BE2C (cell line): Measurements from ENCODE around the gene ACE.

ENCODE experiments used
- DNase-seq: peaks from one replicate; pipeline ENCODE4 v3.0.0-alpha.2; 2020
- H3K27me3 ChIP-seq: fragments of 250-450 bp; sonication (Bioruptor Pico); 2 replicates; pipeline ENCODE4 v1.5.1; 2020; ENCODE audit warnings: mild to moderate bottlenecking
- H3K36me3 ChIP-seq: fragments of 250-450 bp; sonication (Bioruptor Pico); 2 replicates; pipeline ENCODE4 v1.5.1; 2020; ENCODE audit warnings: mild to moderate bottlenecking
- H3K4me1 ChIP-seq: fragments of 250-450 bp; sonication (Bioruptor Pico); 2 replicates; pipeline ENCODE4 v1.5.1; 2020
- H3K4me3 ChIP-seq: 2 replicates; pipeline ENCODE4 v1.5.1; 2011; ENCODE audit warnings: low read depth, low read length
- H3K9me3 ChIP-seq: fragments of 250-450 bp; sonication (Bioruptor Pico); 2 replicates; pipeline ENCODE4 v1.5.1; 2020
- TF ChIP-seq, protein P1 (sequence below): IDR thresholded peaks from 2 replicates; pipeline ENCODE4 v1.5.1; 2012; ENCODE audit warnings: mild to moderate bottlenecking, low read depth, low read length

Gene ACE

DNA sequence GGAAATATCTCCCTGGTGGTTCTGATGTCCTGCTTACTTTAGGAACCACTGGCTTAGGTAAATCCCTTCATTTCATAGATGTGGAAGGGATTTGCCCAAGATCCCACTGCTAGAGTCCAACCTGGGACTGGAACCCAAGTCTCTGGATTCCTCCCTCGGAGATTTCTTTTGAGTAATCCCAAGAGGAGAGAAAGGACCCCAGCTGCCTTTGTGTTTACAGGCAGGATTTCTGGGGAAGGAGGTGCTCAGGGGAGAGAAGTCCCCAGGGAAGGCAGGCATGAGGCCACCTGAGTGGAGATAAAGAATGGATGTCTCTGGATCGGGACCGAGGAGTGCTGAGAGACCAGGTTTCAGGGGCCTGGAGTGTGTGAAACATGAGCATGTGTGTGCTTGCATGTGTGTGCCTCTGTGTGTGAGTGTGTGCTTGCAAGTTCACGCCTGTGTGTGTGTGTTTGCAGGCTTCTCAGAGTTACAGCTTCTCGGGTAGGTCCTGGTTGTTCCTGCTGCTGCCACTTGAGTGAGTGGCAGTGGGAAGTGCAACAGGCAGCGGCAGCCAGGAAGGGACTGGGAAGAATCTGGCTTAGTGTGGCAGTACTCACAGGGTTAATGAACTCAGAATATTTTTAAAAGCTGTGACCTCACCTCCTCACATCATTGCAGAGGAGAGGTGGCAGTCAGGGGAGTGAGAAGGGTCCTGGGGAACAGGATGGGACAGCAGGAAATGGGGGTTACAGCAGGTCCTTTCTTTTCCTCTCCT, 48.5 kb downstream of the ACE start:
- peaks cover 7% of the 10 kb centered on the region for H3K4me1 ChIP-seq
- H3K36me3 ChIP-seq: no peaks in the 10 kb centered on the region
- no peak for DNase-seq
- H3K27me3 ChIP-seq: no peaks in the 10 kb centered on the region
- TF ChIP-seq, protein P1, sequence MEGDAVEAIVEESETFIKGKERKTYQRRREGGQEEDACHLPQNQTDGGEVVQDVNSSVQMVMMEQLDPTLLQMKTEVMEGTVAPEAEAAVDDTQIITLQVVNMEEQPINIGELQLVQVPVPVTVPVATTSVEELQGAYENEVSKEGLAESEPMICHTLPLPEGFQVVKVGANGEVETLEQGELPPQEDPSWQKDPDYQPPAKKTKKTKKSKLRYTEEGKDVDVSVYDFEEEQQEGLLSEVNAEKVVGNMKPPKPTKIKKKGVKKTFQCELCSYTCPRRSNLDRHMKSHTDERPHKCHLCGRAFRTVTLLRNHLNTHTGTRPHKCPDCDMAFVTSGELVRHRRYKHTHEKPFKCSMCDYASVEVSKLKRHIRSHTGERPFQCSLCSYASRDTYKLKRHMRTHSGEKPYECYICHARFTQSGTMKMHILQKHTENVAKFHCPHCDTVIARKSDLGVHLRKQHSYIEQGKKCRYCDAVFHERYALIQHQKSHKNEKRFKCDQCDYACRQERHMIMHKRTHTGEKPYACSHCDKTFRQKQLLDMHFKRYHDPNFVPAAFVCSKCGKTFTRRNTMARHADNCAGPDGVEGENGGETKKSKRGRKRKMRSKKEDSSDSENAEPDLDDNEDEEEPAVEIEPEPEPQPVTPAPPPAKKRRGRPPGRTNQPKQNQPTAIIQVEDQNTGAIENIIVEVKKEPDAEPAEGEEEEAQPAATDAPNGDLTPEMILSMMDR: no peak
- H3K4me3 ChIP-seq: no peak overlapping the region
- no peaks in the 10 kb centered on the region for H3K9me3 ChIP-seq

DNA sequence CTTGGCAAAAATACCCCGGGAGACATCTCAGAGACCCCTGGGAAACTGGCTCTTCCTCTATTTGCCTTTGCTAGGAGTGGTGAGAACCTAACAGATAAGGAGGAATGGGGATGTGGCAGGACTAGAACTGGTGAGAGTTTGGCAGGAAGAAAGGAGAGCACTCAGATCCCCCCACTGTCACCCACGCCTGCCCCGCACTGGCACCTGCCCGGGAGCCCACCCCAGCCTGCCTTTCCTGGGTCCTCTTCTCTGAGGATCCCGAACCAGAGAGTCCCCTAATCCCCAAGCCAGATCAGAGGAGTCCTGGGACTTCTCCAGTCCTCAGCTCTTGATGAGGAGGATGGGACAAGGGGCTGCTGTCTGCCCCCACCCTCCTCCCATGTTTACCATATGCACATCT, 50.0 kb downstream of the ACE start:
- DNase-seq: no peak
- TF ChIP-seq, protein P1: no peak
- no peak overlapping the region for H3K4me3 ChIP-seq
- H3K4me1 ChIP-seq: peaks cover 21% of the 10 kb centered on the region
- H3K27me3 ChIP-seq: no peaks in the 10 kb centered on the region
- H3K9me3 ChIP-seq: no peaks in the 10 kb centered on the region
- H3K36me3 ChIP-seq: no peaks in the 10 kb centered on the region

DNA sequence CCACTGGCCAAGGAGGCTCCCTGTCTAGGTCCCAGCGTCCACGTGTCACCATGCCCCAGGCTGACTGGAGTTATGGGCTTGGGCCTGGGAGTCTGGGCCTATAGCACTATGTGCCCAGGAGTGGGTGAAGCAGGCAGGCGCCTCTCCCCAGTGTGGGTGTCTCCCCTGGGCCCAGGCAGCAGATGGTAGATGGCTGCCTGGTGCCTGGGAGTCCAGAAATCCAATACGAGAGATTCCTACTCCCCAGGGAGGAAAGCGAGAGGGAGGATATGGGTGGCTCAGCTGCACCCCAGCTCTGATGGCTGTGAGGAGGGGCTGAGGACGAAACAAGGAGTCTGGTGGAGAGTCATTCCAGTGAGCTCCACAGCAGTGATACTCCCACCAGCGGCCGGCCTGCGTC, 51.3 kb downstream of the ACE start:
- H3K27me3 ChIP-seq: no peaks in the 10 kb centered on the region
- TF ChIP-seq, protein P1: no peak
- H3K36me3 ChIP-seq: no peaks in the 10 kb centered on the region
- DNase-seq: no peak
- no peak overlapping the region for H3K4me3 ChIP-seq
- no peaks in the 10 kb centered on the region for H3K9me3 ChIP-seq
- peaks cover 21% of the 10 kb centered on the region for H3K4me1 ChIP-seq

DNA sequence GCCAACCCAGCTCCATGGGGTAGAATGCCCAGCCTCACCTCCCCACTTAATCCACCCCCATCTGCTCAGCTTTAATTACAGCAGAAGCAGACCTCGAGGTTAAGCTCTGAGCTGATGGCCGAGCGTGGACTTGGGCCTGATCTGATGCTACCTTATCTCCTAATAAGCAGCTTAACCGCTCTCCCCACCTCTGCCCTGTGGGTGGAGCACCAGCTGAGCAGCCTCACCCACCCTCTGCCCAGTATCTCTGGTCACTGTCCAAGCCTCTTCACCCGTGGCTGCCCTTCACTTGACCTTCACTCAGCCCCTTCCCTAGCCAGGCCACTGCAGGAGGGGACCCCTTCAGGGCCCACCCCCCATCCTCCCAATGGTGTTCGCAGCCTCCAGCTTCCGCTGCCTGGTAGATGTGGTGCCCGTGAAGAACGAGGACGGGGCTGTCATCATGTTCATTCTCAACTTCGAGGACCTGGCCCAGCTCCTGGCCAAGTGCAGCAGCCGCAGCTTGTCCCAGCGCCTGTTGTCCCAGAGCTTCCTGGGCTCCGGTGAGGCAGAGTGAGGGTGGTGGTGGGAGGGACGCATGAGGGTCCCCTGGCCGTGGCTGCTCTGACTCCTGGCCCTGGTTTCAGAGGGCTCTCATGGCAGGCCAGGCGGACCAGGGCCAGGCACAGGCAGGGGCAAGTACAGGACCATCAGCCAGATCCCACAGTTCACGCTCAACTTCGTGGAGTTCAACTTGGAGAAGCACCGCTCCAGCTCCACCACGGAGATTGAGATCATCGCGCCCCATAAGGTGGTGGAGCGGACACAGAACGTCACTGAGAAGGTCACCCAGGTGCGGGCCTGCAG, 53.1 kb downstream of the ACE start:
- Histone ChIP-seq H3K4me3 (no peak overlapping the region), H3K9me3 (no peaks in the 10 kb centered on the region), H3K27me3 (no peaks in the 10 kb centered on the region), H3K36me3 (no peaks in the 10 kb centered on the region), H3K4me1 (peaks cover 21% of the 10 kb centered on the region)
- TF ChIP-seq, protein P1: no peak
- no peak for DNase-seq

DNA sequence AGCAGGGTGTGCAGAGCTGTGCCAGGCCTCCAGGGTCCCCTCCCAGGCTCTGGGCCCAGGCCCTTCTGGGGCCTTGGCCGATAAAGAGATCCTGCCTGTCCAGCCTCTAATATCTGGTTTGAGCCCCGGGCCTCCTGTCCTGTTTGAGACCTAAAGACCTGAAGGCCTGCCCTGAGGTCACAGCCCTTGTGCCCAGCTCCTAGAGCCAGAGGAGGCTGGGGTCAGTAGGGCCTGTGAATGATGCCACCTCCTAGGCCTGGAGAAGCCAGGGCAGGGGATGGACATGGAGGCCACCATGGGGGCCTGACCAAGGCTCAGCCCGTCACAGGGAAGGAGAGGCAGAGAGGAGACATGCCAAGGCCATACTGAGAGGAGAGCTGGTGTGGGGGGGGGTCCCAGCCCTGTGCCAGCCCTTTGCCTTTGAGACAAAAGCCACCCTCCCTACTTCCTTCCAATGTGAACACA, 53.7 kb downstream of the ACE start:
- Histone ChIP-seq H3K9me3 (no peaks in the 10 kb centered on the region), H3K4me1 (peaks cover 21% of the 10 kb centered on the region), H3K4me3 (no peak overlapping the region), H3K36me3 (no peaks in the 10 kb centered on the region), H3K27me3 (no peaks in the 10 kb centered on the region)
- TF ChIP-seq, protein P1: no peak
- no peak for DNase-seq
